ENCODE results near the gene TMEM151B.
A peak's percentile ranks its signal among the peaks of the same experiment; 100 is the strongest.

TMEM151B gene

DNA sequence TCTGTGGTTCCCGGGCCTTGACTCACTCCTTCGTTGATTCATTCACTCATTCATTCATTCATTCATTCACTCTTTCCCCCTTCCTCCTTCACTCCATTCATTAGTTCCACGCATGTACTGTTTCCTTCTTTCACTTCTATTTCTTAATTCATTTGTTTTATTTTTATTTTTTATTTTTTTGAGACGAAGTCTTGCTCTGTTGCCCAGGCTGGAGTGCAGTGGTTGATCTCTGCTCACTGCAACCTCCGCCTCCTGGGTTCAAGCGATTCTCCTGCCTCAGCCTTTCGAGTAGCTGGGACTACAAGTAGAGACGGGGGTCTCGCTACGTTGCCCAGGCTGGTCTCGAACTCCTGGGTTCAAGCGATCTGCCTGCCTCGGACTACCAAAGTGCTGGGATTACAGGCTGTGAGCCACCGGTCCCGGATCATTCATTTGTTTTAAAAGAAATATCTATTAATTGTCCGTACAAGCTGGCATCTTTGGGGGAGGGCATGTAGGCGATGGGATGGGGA, 4.5 kb upstream of the TMEM151B start:
- no peak for DNase-seq
- peak overlapping the region; percentile 91; the same call in 1 of the 2 replicates for H3K27ac ChIP-seq (ENCODE audit: low read length)
- no peaks in the 10 kb centered on the region for H3K9me3 ChIP-seq (replicated peaks; ENCODE audit: insufficient read depth, low read length)
- no peaks in the 10 kb centered on the region for H3K36me3 ChIP-seq (replicated peaks; ENCODE audit: insufficient read depth, low read length)
- H2AFZ ChIP-seq (ENCODE audit: low read length) = peak overlapping the region; percentile 44
- no peaks in the 10 kb centered on the region for H3K9me2 ChIP-seq (replicated peaks; ENCODE audit: insufficient read depth, low read length)
- H3K9ac ChIP-seq (ENCODE audit: low read length) = no peak overlapping the region; the same call in 1 of the 2 replicates
- H3K4me3 ChIP-seq (ENCODE audit: low read length) = peak overlapping the region; percentile 95; the same call in 1 of the 2 replicates
- TF ChIP-seq CTCF (IDR thresholded peaks at IDR 0.05; ENCODE audit: low read length) (no peak), EZH2phosphoT487 (IDR thresholded peaks at IDR 0.05; ENCODE audit: low read length) (no peak)
- peaks cover 19% of the 10 kb centered on the region for H3K27me3 ChIP-seq (replicated peaks; ENCODE audit: insufficient read depth, low read length)
- H3K79me2 ChIP-seq (ENCODE audit: low read length) = peaks cover 44% of the 10 kb centered on the region
- peak overlapping the region; percentile 92 for H3K4me2 ChIP-seq (ENCODE audit: low read depth, low read length)
- peaks cover 39% of the 10 kb centered on the region for H3F3A ChIP-seq (ENCODE audit: insufficient read depth, low read length)
- no peaks in the 10 kb centered on the region for H4K20me1 ChIP-seq (ENCODE audit: insufficient read depth, low read length)
- H3K4me1 ChIP-seq (ENCODE audit: low read length) = peaks cover 35% of the 10 kb centered on the region

- no peak for TF ChIP-seq CTCF (IDR thresholded peaks at IDR 0.05; ENCODE audit: low read length)
- no peak for TF ChIP-seq EZH2 (optimal IDR thresholded peaks at IDR 0.05; ENCODE audit: low read depth, low read length)
- no peak for TF ChIP-seq EZH2phosphoT487 (IDR thresholded peaks at IDR 0.05; ENCODE audit: low read length)
- H3K4me2 ChIP-seq (ENCODE audit: low read depth, low read length) = peak overlapping the region; percentile 92
Observed at GRCh38 chr6:44266347-44266746, 3.9 kb upstream of the TMEM151B start.

GRCh38 chr6:44267252-44267651, 3.0 kb upstream of the TMEM151B start:
- Histone ChIP-seq H3K79me2 (ENCODE audit: low read length) (peaks cover 29% of the 10 kb centered on the region), H3K4me1 (ENCODE audit: low read length) (peaks cover 24% of the 10 kb centered on the region), H2AFZ (ENCODE audit: low read length) (no peak overlapping the region), H3F3A (ENCODE audit: insufficient read depth, low read length) (peaks cover 39% of the 10 kb centered on the region), H3K27me3 (replicated peaks; ENCODE audit: insufficient read depth, low read length) (peaks cover 32% of the 10 kb centered on the region), H3K4me3 (ENCODE audit: low read length) (no peak overlapping the region), H3K9me3 (replicated peaks; ENCODE audit: insufficient read depth, low read length) (no peaks in the 10 kb centered on the region), H3K27ac (ENCODE audit: low read length) (no peak overlapping the region), H4K20me1 (ENCODE audit: insufficient read depth, low read length) (no peaks in the 10 kb centered on the region), H3K36me3 (replicated peaks; ENCODE audit: insufficient read depth, low read length) (no peaks in the 10 kb centered on the region), H3K9ac (ENCODE audit: low read length) (no peak overlapping the region), H3K9me2 (replicated peaks; ENCODE audit: insufficient read depth, low read length) (no peaks in the 10 kb centered on the region), H3K4me2 (ENCODE audit: low read depth, low read length) (no peak overlapping the region)
- DNase-seq = no peak
- TF ChIP-seq EZH2phosphoT487 (IDR thresholded peaks at IDR 0.05; ENCODE audit: low read length) (no peak), EZH2 (optimal IDR thresholded peaks at IDR 0.05; ENCODE audit: low read depth, low read length) (no peak), CTCF (IDR thresholded peaks at IDR 0.05; ENCODE audit: low read length) (no peak)

More at GRCh38 chr6:44266347-44266746, 3.9 kb upstream of the TMEM151B start:
- H4K20me1 ChIP-seq (ENCODE audit: insufficient read depth, low read length) = no peaks in the 10 kb centered on the region
- H3K27me3 ChIP-seq (replicated peaks; ENCODE audit: insufficient read depth, low read length) = peaks cover 23% of the 10 kb centered on the region
- peaks cover 39% of the 10 kb centered on the region for H3F3A ChIP-seq (ENCODE audit: insufficient read depth, low read length)
- peaks cover 33% of the 10 kb centered on the region for H3K4me1 ChIP-seq (ENCODE audit: low read length)
- peaks cover 38% of the 10 kb centered on the region for H3K79me2 ChIP-seq (ENCODE audit: low read length)
- H2AFZ ChIP-seq (ENCODE audit: low read length) = peak overlapping the region; percentile 44; the same call in 1 of the 2 replicates
- H3K4me3 ChIP-seq (ENCODE audit: low read length) = no peak overlapping the region
- no peaks in the 10 kb centered on the region for H3K9me2 ChIP-seq (replicated peaks; ENCODE audit: insufficient read depth, low read length)
- no peaks in the 10 kb centered on the region for H3K36me3 ChIP-seq (replicated peaks; ENCODE audit: insufficient read depth, low read length)
- no peaks in the 10 kb centered on the region for H3K9me3 ChIP-seq (replicated peaks; ENCODE audit: insufficient read depth, low read length)
- DNase-seq = no peak
- no peak overlapping the region for H3K9ac ChIP-seq (ENCODE audit: low read length)
- peak overlapping the region; percentile 43; the same call in 1 of the 2 replicates for H3K27ac ChIP-seq (ENCODE audit: low read length)

All from MM.1S (cell line).